ENCODE results near the gene C2CD2L.

GRCh38 chr11:119160151-119160550, 53.0 kb downstream of the C2CD2L start:
- TF ChIP-seq EZH2 (IDR thresholded peaks at IDR 0.05; ENCODE audit: insufficient read depth, low read length) (no peak), CTCF (IDR thresholded peaks at IDR 0.05; ENCODE audit: insufficient read depth, low read depth, low read length) (no peak)

All from astrocyte (in vitro differentiated cells and primary cell).